A549 (cell line): ENCODE measurements around the gene CDYL2. TPM values are rescaled to one million over a fixed set of nuclear protein-coding genes. Genes with fewer than 3 reads are reported as not detected.

Experiments used
- ATAC-seq, 2 experiments: fragments of 200-7000 bp in 1 of 2; fragments of >200 bp in 1 of 2; cut with Nextera tagmentation in 1 of 2; cut with Tn5 transposase in 1 of 2; 3 replicates each; pipeline versions ENCODE4 v1.8.0 to v1.9.1; 2018 to 2020; ENCODE audit warnings: mild to moderate bottlenecking in 1 of 2, moderate library complexity in 1 of 2
- CTCF ChIA-PET: fragments of 300-600 bp; sonication (Branson Sonifier 250); formaldehyde crosslinking; extraction: SDS; loops from one replicate; lab custom pipeline; 2021; ENCODE audit warnings: antibody characterized with exemption, inconsistent platforms; lab: Yijun Ruan, JAX
- POLR2A ChIA-PET: fragments of 350-600 bp; formaldehyde crosslinking; extraction: SDS; loops from one replicate; lab custom pipeline; 2021; ENCODE audit warnings: antibody characterized with exemption, inconsistent platforms; lab: Yijun Ruan, JAX
- DNase-seq, 2 experiments: peaks; one replicate each; pipeline versions ENCODE4 v3.0.0 to v3.0.0-alpha.2; 2011 to 2016; ENCODE audit warnings: low read depth in 1 of 2, low spot score in 1 of 2
- FAIRE-seq: peaks from 2 replicates; lab custom pipeline; 2011; peaks lifted over from hg19 to GRCh38; lab: Jason Lieb, UNC
- H3K27ac ChIP-seq, 2 experiments: fragments of >200 bp; sonication (Bioruptor Twin); formaldehyde crosslinking; 3 replicates each; pipeline ENCODE4 v1.5.1; 2016 to 2017
- H3K4me1 ChIP-seq: fragments of >200 bp; sonication (Bioruptor Twin); formaldehyde crosslinking; 3 replicates; pipeline ENCODE4 v1.6.1; 2016
- H3K4me2 ChIP-seq: fragments of >200 bp; sonication (Bioruptor Twin); formaldehyde crosslinking; 3 replicates; pipeline ENCODE4 v1.6.1; 2016
- H3K4me3 ChIP-seq: fragments of >200 bp; sonication (Bioruptor Twin); formaldehyde crosslinking; 3 replicates; pipeline ENCODE4 v1.5.1; 2016
- H3K9me3 ChIP-seq: fragments of >200 bp; sonication (Bioruptor Twin); formaldehyde crosslinking; 3 replicates; pipeline ENCODE4 v1.6.1; 2016
- BHLHE40 ChIP-seq: IDR thresholded peaks from 2 replicates; pipeline ENCODE4 v1.6.1; 2012; ENCODE audit warnings: low read depth, low read length, inconsistent platforms
- CBX2 ChIP-seq: fragments of 200-600 bp; sonication (generic); IDR thresholded peaks from 2 replicates; pipeline ENCODE4 v1.6.1; 2016; ENCODE audit warnings: low read depth, mild to moderate bottlenecking, borderline replicate concordance
- CBX8 ChIP-seq: fragments of 200-600 bp; sonication (generic); IDR thresholded peaks from 2 replicates; pipeline ENCODE4 v1.6.1; 2016
- CEBPB ChIP-seq, 2 experiments: fragments of >200 bp in 1 of 2; sonication (Bioruptor Twin) in 1 of 2; formaldehyde crosslinking in 1 of 2; IDR thresholded peaks; 2 replicates each; pipeline ENCODE4 v1.6.1; 2012 to 2016
- E2F6 ChIP-seq: IDR thresholded peaks from 2 replicates; pipeline ENCODE4 v1.6.1; 2012; ENCODE audit warnings: low read depth, borderline replicate concordance
- EHF ChIP-seq: fragments of 250-450 bp; sonication (Bioruptor Pico); IDR thresholded peaks from 2 replicates; pipeline ENCODE4 v1.5.0; 2020; ENCODE audit warnings: mild to moderate bottlenecking
- FOSB ChIP-seq: fragments of 250-450 bp; sonication (Bioruptor Pico); IDR thresholded peaks from 2 replicates; pipeline ENCODE4 v1.5.0; 2020; ENCODE audit warnings: mild to moderate bottlenecking, moderate library complexity
- GATA3 ChIP-seq: IDR thresholded peaks from 2 replicates; pipeline ENCODE4 v1.6.1; 2012; ENCODE audit warnings: borderline replicate concordance
- HDAC2 ChIP-seq: fragments of 200-600 bp; sonication (generic); IDR thresholded peaks from 2 replicates; pipeline ENCODE4 v1.6.1; 2016
- HOXA7 ChIP-seq: fragments of 250-450 bp; sonication (Bioruptor Pico); IDR thresholded peaks from 2 replicates; pipeline ENCODE4 v1.5.0; 2020; ENCODE audit warnings: mild to moderate bottlenecking, moderate library complexity
- HOXB5 ChIP-seq: fragments of 250-450 bp; sonication (Bioruptor Pico); IDR thresholded peaks from 2 replicates; pipeline ENCODE4 v1.5.0; 2020; ENCODE audit warnings: mild to moderate bottlenecking, moderate library complexity
- JUN ChIP-seq, 2 experiments: fragments of >200 bp; sonication (Bioruptor Twin); formaldehyde crosslinking; IDR thresholded peaks; 2 replicates in 1 of 2; 3 replicates in 1 of 2; pipeline ENCODE4 v1.6.1; 2016 to 2017
- JUNB ChIP-seq: fragments of >200 bp; sonication (Bioruptor Twin); formaldehyde crosslinking; IDR thresholded peaks from 2 replicates; pipeline ENCODE4 v1.6.1; 2016
- KDM1A ChIP-seq: fragments of 200-600 bp; sonication (generic); IDR thresholded peaks from 2 replicates; pipeline ENCODE4 v1.6.1; 2016; ENCODE audit warnings: low read depth, mild to moderate bottlenecking
- MAX ChIP-seq: IDR thresholded peaks from 2 replicates; pipeline ENCODE4 v1.6.1; 2012
- MYC ChIP-seq: IDR thresholded peaks from 2 replicates; pipeline ENCODE4 v1.6.1; 2012; ENCODE audit warnings: mild to moderate bottlenecking, inconsistent platforms, low read length, improper control_type of control experiment, borderline replicate concordance
- NFE2L2 ChIP-seq: fragments of 150-350 bp; conservative IDR thresholded peaks from 2 replicates; pipeline ENCODE4 v1.6.1; 2014; ENCODE audit warnings: low read length
- NPAS2 ChIP-seq: fragments of 250-450 bp; sonication (Bioruptor Pico); IDR thresholded peaks from 2 replicates; pipeline ENCODE4 v1.8.0; 2022; ENCODE audit warnings: mild to moderate bottlenecking, moderate library complexity, borderline replicate concordance
- PHF8 ChIP-seq: fragments of 200-600 bp; sonication (generic); IDR thresholded peaks from 2 replicates; pipeline ENCODE4 v1.6.1; 2016; ENCODE audit warnings: low read depth, mild to moderate bottlenecking, antibody characterized with exemption, moderate library complexity, borderline replicate concordance
- POLR2AphosphoS2 ChIP-seq: conservative IDR thresholded peaks from 2 replicates; pipeline ENCODE4 v1.6.1; 2012; ENCODE audit warnings: low read length, improper control_type of control experiment, inconsistent platforms
- RAD21 ChIP-seq, 2 experiments: fragments of >200 bp in 1 of 2; sonication (Bioruptor Twin) in 1 of 2; formaldehyde crosslinking in 1 of 2; IDR thresholded peaks in 1 of 2; conservative IDR thresholded peaks in 1 of 2; 2 replicates in 1 of 2; 3 replicates in 1 of 2; pipeline ENCODE4 v1.6.1; 2012 to 2018; ENCODE audit warnings: inconsistent platforms in 1 of 2
- RFX5 ChIP-seq: fragments of 450-650 bp; IDR thresholded peaks from 2 replicates; pipeline ENCODE4 v1.7.1; 2014; ENCODE audit warnings: antibody characterized with exemption, mild to moderate bottlenecking, moderate library complexity
- SMC3 ChIP-seq: fragments of >200 bp; sonication (Bioruptor Twin); formaldehyde crosslinking; IDR thresholded peaks from 3 replicates; pipeline ENCODE4 v1.6.1; 2018; ENCODE audit warnings: inconsistent platforms
- SREBF2 ChIP-seq: fragments of 450-650 bp; IDR thresholded peaks from 2 replicates; pipeline ENCODE4 v1.6.1; 2014; ENCODE audit warnings: mild to moderate bottlenecking, moderate library complexity
- ZNF302 ChIP-seq: fragments of 250-450 bp; sonication (Bioruptor Pico); IDR thresholded peaks from 2 replicates; pipeline ENCODE4 v1.9.0; 2021; ENCODE audit warnings: inconsistent platforms, mild to moderate bottlenecking, moderate library complexity
- ZSCAN20 ChIP-seq: fragments of 250-450 bp; sonication (Bioruptor Pico); IDR thresholded peaks from 2 replicates; pipeline ENCODE4 v1.8.0; 2022; ENCODE audit warnings: mild to moderate bottlenecking, moderate library complexity
- WGBS: methylation state at CpG from one replicate; pipeline ENCODE4 v1.1.6; 2017; ENCODE audit errors: missing lambda C conversion rate; 5-methylcytosine and 5-hydroxymethylcytosine counted together
- polyA plus RNA-seq, 4 experiments: library from polyadenylated mRNA; depleted of rRNA in 3 of 4; stranded (reverse); fragments of >200 nt; fragmentation: RNase III in 1 of 4; extraction: RNeasy Plus Mini Kit Qiagen cat#74134 plus additional on column Dnase treatment in 1 of 4; gene quantifications; 2 replicates in 3 of 4; 3 replicates in 1 of 4; pipeline ENCODE4 v1.2.3, GENCODE V29; 2011 to 2017
- TF ChIP-seq, protein P1 (sequence below): IDR thresholded peaks from 2 replicates; pipeline ENCODE4 v1.6.1; 2012

CDYL2 gene
- polyA plus RNA-seq, 2 of the 4 experiments (the other 2 are of a cell fraction): 0.05 to 0.10 TPM

GRCh38 chr16:80846680-80847079, 42.3 kb upstream of the CDYL2 start:
- WGBS: 36% methylated on average over 3 of the region's 3 CpGs
- H3K4me2 ChIP-seq: no peak overlapping the region
- ATAC-seq (no peak), FAIRE-seq (no peak), DNase-seq (no peak)
- H3K9me3 ChIP-seq: no peaks in the 10 kb centered on the region; the same call in 2 of the 3 replicates
- TF ChIP-seq PHF8 (no peak), RAD21 (conservative IDR thresholded peaks at IDR 0.05 in 1 of 2, IDR thresholded peaks at IDR 0.05 in 1 of 2) (no peak), HOXA7 (CRISPR knock-in tag) (no peak), FOSB (CRISPR knock-in tag) (no peak), NFE2L2 (no peak), NPAS2 (CRISPR knock-in tag) (no peak), EHF (CRISPR knock-in tag) (no peak), RFX5 (no peak), SMC3 (no peak), POLR2AphosphoS2 (no peak), JUN (IDR thresholded peaks at IDR 0.05) (no peak), JUNB (no peak), MAX (no peak), GATA3 (no peak)
- POLR2A ChIA-PET: no interaction called here
- H3K27ac ChIP-seq: no peak overlapping the region
- no peak overlapping the region for H3K4me3 ChIP-seq
- H3K4me1 ChIP-seq: no peaks in the 10 kb centered on the region
- CTCF ChIA-PET: interaction anchor here (0.7 kb wide), 1 partner anchor 1610 kb away, joined by 3 read pairs; no protein-coding TSS in a partner anchor

GRCh38 chr16:80846275-80846674, 41.9 kb upstream of the CDYL2 start:
- TF ChIP-seq CBX2 (no peak), PHF8 (no peak), ZNF302 (CRISPR knock-in tag) (no peak), BHLHE40 (no peak), HDAC2 (no peak), MAX (no peak), KDM1A (no peak), FOSB (CRISPR knock-in tag) (no peak)
- TF ChIP-seq, protein P1, sequence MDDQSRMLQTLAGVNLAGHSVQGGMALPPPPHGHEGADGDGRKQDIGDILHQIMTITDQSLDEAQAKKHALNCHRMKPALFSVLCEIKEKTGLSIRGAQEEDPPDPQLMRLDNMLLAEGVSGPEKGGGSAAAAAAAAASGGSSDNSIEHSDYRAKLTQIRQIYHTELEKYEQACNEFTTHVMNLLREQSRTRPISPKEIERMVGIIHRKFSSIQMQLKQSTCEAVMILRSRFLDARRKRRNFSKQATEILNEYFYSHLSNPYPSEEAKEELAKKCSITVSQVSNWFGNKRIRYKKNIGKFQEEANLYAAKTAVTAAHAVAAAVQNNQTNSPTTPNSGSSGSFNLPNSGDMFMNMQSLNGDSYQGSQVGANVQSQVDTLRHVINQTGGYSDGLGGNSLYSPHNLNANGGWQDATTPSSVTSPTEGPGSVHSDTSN: no peak
- no peak for ATAC-seq
- POLR2A ChIA-PET: no interaction called here
- H3K4me1 ChIP-seq: no peaks in the 10 kb centered on the region
- no peak overlapping the region for H3K27ac ChIP-seq
- no peak overlapping the region for H3K4me2 ChIP-seq
- no peaks in the 10 kb centered on the region; the same call in 2 of the 3 replicates for H3K9me3 ChIP-seq
- no peak overlapping the region for H3K4me3 ChIP-seq
- CTCF ChIA-PET: interaction anchor here (0.7 kb wide), 1 partner anchor 1610 kb away, joined by 3 read pairs; no protein-coding TSS in a partner anchor
- WGBS: 43% methylated on average over 8 of the region's 8 CpGs
- FAIRE-seq: no peak
- DNase-seq: no peak

- Histone ChIP-seq H3K9me3 (peaks cover 2% of the 10 kb centered on the region; the same call in 1 of the 3 replicates), H3K4me3 (no peak overlapping the region), H3K27ac (no peak overlapping the region), H3K4me2 (no peak overlapping the region), H3K4me1 (no peaks in the 10 kb centered on the region)
- no peak for FAIRE-seq
- TF ChIP-seq ZSCAN20 (CRISPR knock-in tag) (no peak), SREBF2 (no peak), MYC (no peak), HOXB5 (no peak), JUNB (no peak), E2F6 (no peak), CEBPB (IDR thresholded peaks at IDR 0.05) (no peak), CBX8 (no peak)
- ChIA-PET CTCF (no interaction called here), POLR2A (no interaction called here)
- no peak for DNase-seq
- no peak for ATAC-seq
- WGBS: 7% methylated on average over 1 of the region's 1 CpG
These were observed 40.0 kb upstream of the CDYL2 start for GRCh38 chr16:80844395-80844794.
